ENCODE data around the gene TATDN2.
"Not testable (repeated sequence)": the region's sequence is repeated elsewhere in the genome, so short reads cannot be mapped to it uniquely, and the experiment has no call there.

The TATDN2 gene

GRCh38 chr3:10269443-10269842 is 21.2 kb downstream of the TATDN2 start:
- no peak overlapping the region for H3K27ac Mint-ChIP-seq
- DNase-seq = no peak
- H3K4me1 Mint-ChIP-seq = peaks cover 23 to 47% of the 10 kb centered on the region in 2 donors

GRCh38 chr3:10272476-10272875 is 24.2 kb downstream of the TATDN2 start:
- Mint-ChIP-seq H3K36me3 (peaks cover 33 to 40% of the 10 kb centered on the region in 2 donors), H3K4me1 (peaks cover 16 to 33% of the 10 kb centered on the region in 2 donors)
- H3K4me3 Mint-ChIP-seq; H3K27me3 Mint-ChIP-seq; H3K9me3 Mint-ChIP-seq; DNase-seq; ATAC-seq (replicated peaks); H3K27ac Mint-ChIP-seq: not testable (repeated sequence)

More at GRCh38 chr3:10269443-10269842, 21.2 kb downstream of the TATDN2 start:
- Mint-ChIP-seq H3K36me3 (peaks cover 38 to 47% of the 10 kb centered on the region in 2 donors), H3K9me3 (no peaks in the 10 kb centered on the region), H3K4me3 (no peak overlapping the region), H3K27me3 (no peaks in the 10 kb centered on the region)
- no peak for ATAC-seq (replicated peaks)

- Mint-ChIP-seq H3K27ac (no peak overlapping the region), H3K4me3 (peak overlapping the region in 1 of 2 donors; percentile 18), H3K36me3 (peaks cover 32 to 42% of the 10 kb centered on the region in 2 donors), H3K4me1 (peaks cover 14 to 31% of the 10 kb centered on the region in 2 donors), H3K27me3 (no peaks in the 10 kb centered on the region), H3K9me3 (no peaks in the 10 kb centered on the region)
- no peak for ATAC-seq (replicated peaks)
- no peak for DNase-seq
Measured at GRCh38 chr3:10272977-10273376, 24.7 kb downstream of the TATDN2 start.

GRCh38 chr3:10273702-10274305 is 25.5 kb downstream of the TATDN2 start:
- ATAC-seq (replicated peaks) (no peak), DNase-seq (no peak)
- peaks cover 16 to 28% of the 10 kb centered on the region in 2 donors for H3K4me1 Mint-ChIP-seq
- no peaks in the 10 kb centered on the region for H3K9me3 Mint-ChIP-seq
- no peak overlapping the region for H3K4me3 Mint-ChIP-seq
- H3K27ac Mint-ChIP-seq = no peak overlapping the region
- no peaks in the 10 kb centered on the region for H3K27me3 Mint-ChIP-seq
- peaks cover 33 to 38% of the 10 kb centered on the region in 2 donors for H3K36me3 Mint-ChIP-seq

- Mint-ChIP-seq H3K27me3 (no peaks in the 10 kb centered on the region), H3K4me3 (no peak overlapping the region), H3K9me3 (no peaks in the 10 kb centered on the region), H3K4me1 (peaks cover 12 to 22% of the 10 kb centered on the region in 2 donors), H3K27ac (no peak overlapping the region), H3K36me3 (peaks cover 33 to 36% of the 10 kb centered on the region in 2 donors)
- DNase-seq (no peak), ATAC-seq (replicated peaks) (no peak)
Measured at GRCh38 chr3:10274601-10275000, 26.3 kb downstream of the TATDN2 start.

- H3K27ac Mint-ChIP-seq = peak overlapping the region; percentile 73
- peaks cover 12 to 27% of the 10 kb centered on the region in 2 donors for H3K4me1 Mint-ChIP-seq
- H3K27me3 Mint-ChIP-seq = no peaks in the 10 kb centered on the region
- H3K9me3 Mint-ChIP-seq = no peaks in the 10 kb centered on the region
- DNase-seq (no peak), ATAC-seq (replicated peaks) (no peak)
- H3K36me3 Mint-ChIP-seq = peaks cover 33 to 38% of the 10 kb centered on the region in 2 donors
- H3K4me3 Mint-ChIP-seq = no peak overlapping the region
Measured at GRCh38 chr3:10277115-10277625, 28.9 kb downstream of the TATDN2 start.

GRCh38 chr3:10278501-10278900 is 30.2 kb downstream of the TATDN2 start:
- no peak for ATAC-seq (replicated peaks)
- no peaks in the 10 kb centered on the region for H3K9me3 Mint-ChIP-seq
- peaks cover 8 to 18% of the 10 kb centered on the region in 2 donors for H3K4me1 Mint-ChIP-seq
- H3K27ac Mint-ChIP-seq = peak overlapping the region; percentile 25
- DNase-seq = no peak
- H3K4me3 Mint-ChIP-seq = no peak overlapping the region
- H3K36me3 Mint-ChIP-seq = peaks cover 29 to 38% of the 10 kb centered on the region in 2 donors
- H3K27me3 Mint-ChIP-seq = no peaks in the 10 kb centered on the region

- H3K4me3 Mint-ChIP-seq = no peak overlapping the region
- peaks cover 30 to 39% of the 10 kb centered on the region in 2 donors for H3K36me3 Mint-ChIP-seq
- no peaks in the 10 kb centered on the region for H3K9me3 Mint-ChIP-seq
- no peak for DNase-seq
- ATAC-seq (replicated peaks) = no peak
- H3K4me1 Mint-ChIP-seq = peaks cover 10 to 15% of the 10 kb centered on the region in 2 donors
- no peak overlapping the region for H3K27ac Mint-ChIP-seq
- H3K27me3 Mint-ChIP-seq = no peaks in the 10 kb centered on the region
Measured at GRCh38 chr3:10279384-10280176, 31.3 kb downstream of the TATDN2 start.

GRCh38 chr3:10280177-10280529 is 31.9 kb downstream of the TATDN2 start:
- no peak for DNase-seq
- Mint-ChIP-seq H3K9me3 (no peaks in the 10 kb centered on the region), H3K27me3 (no peaks in the 10 kb centered on the region), H3K36me3 (peaks cover 34 to 44% of the 10 kb centered on the region in 2 donors), H3K27ac (no peak overlapping the region), H3K4me1 (peaks cover 14 to 20% of the 10 kb centered on the region in 2 donors), H3K4me3 (no peak overlapping the region)
- no peak for ATAC-seq (replicated peaks)

- ATAC-seq (replicated peaks) (no peak), DNase-seq (no peak)
- Mint-ChIP-seq H3K27me3 (no peaks in the 10 kb centered on the region), H3K27ac (no peak overlapping the region), H3K4me1 (peaks cover 14 to 24% of the 10 kb centered on the region in 2 donors), H3K36me3 (peaks cover 33 to 44% of the 10 kb centered on the region in 2 donors), H3K9me3 (no peaks in the 10 kb centered on the region), H3K4me3 (no peak overlapping the region)
Measured at GRCh38 chr3:10280571-10280970, 32.3 kb downstream of the TATDN2 start.

GRCh38 chr3:10281951-10282350 is 33.7 kb downstream of the TATDN2 start:
- Mint-ChIP-seq H3K4me1 (peaks cover 15 to 25% of the 10 kb centered on the region in 2 donors), H3K36me3 (peaks cover 26 to 54% of the 10 kb centered on the region in 2 donors), H3K9me3 (no peaks in the 10 kb centered on the region), H3K27me3 (no peaks in the 10 kb centered on the region), H3K27ac (peak overlapping the region; percentile 47), H3K4me3 (no peak overlapping the region)
- ATAC-seq (replicated peaks) = no peak
- DNase-seq = no peak

GRCh38 chr3:10283638-10284037 is 35.4 kb downstream of the TATDN2 start:
- Mint-ChIP-seq H3K4me1 (peaks cover 13 to 25% of the 10 kb centered on the region in 2 donors), H3K27me3 (no peaks in the 10 kb centered on the region), H3K4me3 (no peak overlapping the region), H3K36me3 (peaks cover 26 to 54% of the 10 kb centered on the region in 2 donors), H3K9me3 (no peaks in the 10 kb centered on the region), H3K27ac (peak overlapping the region; percentile 51)
- DNase-seq = no peak
- no peak for ATAC-seq (replicated peaks)

GRCh38 chr3:10284496-10284895 is 36.2 kb downstream of the TATDN2 start:
- no peak overlapping the region for H3K4me3 Mint-ChIP-seq
- no peaks in the 10 kb centered on the region for H3K9me3 Mint-ChIP-seq
- H3K4me1 Mint-ChIP-seq = peaks cover 13 to 25% of the 10 kb centered on the region in 2 donors
- H3K36me3 Mint-ChIP-seq = peaks cover 28 to 61% of the 10 kb centered on the region in 2 donors
- H3K27me3 Mint-ChIP-seq = no peaks in the 10 kb centered on the region
- DNase-seq = no peak
- peak; percentile 45 to 57 for ATAC-seq (replicated peaks)
- peak overlapping the region; percentile 25 for H3K27ac Mint-ChIP-seq

- no peak for ATAC-seq (replicated peaks)
- Mint-ChIP-seq H3K4me1 (peaks cover 13 to 25% of the 10 kb centered on the region in 2 donors), H3K27me3 (no peaks in the 10 kb centered on the region), H3K4me3 (no peak overlapping the region), H3K27ac (peak overlapping the region; percentile 65), H3K36me3 (peaks cover 27 to 57% of the 10 kb centered on the region in 2 donors), H3K9me3 (no peaks in the 10 kb centered on the region)
- DNase-seq = no peak
Measured at GRCh38 chr3:10285272-10286132, 37.2 kb downstream of the TATDN2 start.

Data from stimulated activated naive B cell treated with anti-CD40 and anti-IgM and Interleukin-4, amounts not matched to agents 10 μg/mL and 1 μg/mL and 100 μg/mL, for 72 hours (primary cell).